Gastrocnemius medialis (tissue), 4 donors: ENCODE data around the gene ERICH6B. TPM values are rescaled to one million over a fixed set of nuclear protein-coding genes. Genes with fewer than 3 reads are reported as not detected.
A peak's percentile ranks its signal among the peaks of the same experiment; 100 is the strongest.

ENCODE experiments used
- ATAC-seq, 2 donors: fragments of 150-250 bp; one replicate each; pipeline ENCODE4 v1.9.1; 2016
- DNase-seq, 2 donors: peaks; one replicate each; pipeline ENCODE4 v3.0.0-alpha.2; 2019
- H3K27ac ChIP-seq, 4 donors: fragments of 200-600 bp; sonication (generic); 1 replicate in 1 of 4; 2 replicates in 3 of 4; pipeline ENCODE4 v1.5.1; 2016 to 2018; ENCODE audit warnings: mild to moderate bottlenecking in 2 of 4, moderate library complexity in 1 of 4
- H3K27me3 ChIP-seq, 3 donors: fragments of 200-600 bp; sonication (generic) in 2 of 3; 1 replicate in 1 of 3; 2 replicates in 2 of 3; pipeline versions ENCODE4 v1.5.1 to v1.6.0; 2016 to 2019; ENCODE audit warnings: mild to moderate bottlenecking in 1 of 3, moderate library complexity in 1 of 3
- H3K36me3 ChIP-seq, 2 donors: fragments of 200-600 bp; sonication (generic) in 1 of 2; one replicate each; pipeline ENCODE4 v1.5.1; 2017 to 2018
- H3K4me1 ChIP-seq, 2 donors: fragments of 200-600 bp; sonication (generic) in 1 of 2; one replicate each; pipeline ENCODE4 v1.5.1; 2016 to 2017; ENCODE audit warnings: mild to moderate bottlenecking in 2 of 2
- H3K4me3 ChIP-seq, 4 donors: fragments of 200-600 bp; sonication (generic) in 3 of 4; 1 replicate in 1 of 4; 2 replicates in 3 of 4; pipeline ENCODE4 v1.5.1; 2016 to 2019; ENCODE audit warnings: mild to moderate bottlenecking in 2 of 4
- H3K9me3 ChIP-seq, 3 donors: fragments of 200-600 bp; sonication (generic) in 2 of 3; 1 replicate in 1 of 3; 2 replicates in 2 of 3; pipeline ENCODE4 v1.5.1; 2016 to 2019
- CTCF ChIP-seq, 5 experiments: fragments of 450-650 bp in 3 of 5; fragments of 200-600 bp in 2 of 5; sonication (generic) in 2 of 5; IDR thresholded peaks in 4 of 5; conservative IDR thresholded peaks in 1 of 5; 1 replicate in 4 of 5; 2 replicates in 1 of 5; pipeline ENCODE4 v1.5.1; 2016 to 2019; ENCODE audit warnings: antibody characterized with exemption in 5 of 5, mild to moderate bottlenecking in 3 of 5, moderate library complexity in 3 of 5
- POLR2A ChIP-seq, 2 donors: fragments of 450-650 bp; IDR thresholded peaks; one replicate each; pipeline ENCODE4 v1.6.1; 2017; ENCODE audit warnings: antibody characterized with exemption in 2 of 2, mild to moderate bottlenecking in 2 of 2, moderate library complexity in 2 of 2
- in situ Hi-C, 4 donors: fragments of 200-750 bp; cut with MboI; loops; one replicate each; pipeline versions ENCODE4 v1.15.0 to v1.8.0; 2017; ENCODE audit warnings: low sequenced_read_pairs in 4 of 4
- intact Hi-C: fragments of 100-400 bp; cut with DNase I; formaldehyde crosslinking; loops from one replicate; pipeline ENCODE4 v1.15.1; 2023; ENCODE audit warnings: low total_unique reads
- total RNA-seq, 4 donors: library from RNA; depleted of rRNA; stranded (reverse); fragments of >200 nt; gene quantifications; one replicate each; pipeline versions ENCODE4 v1.1.0 to v1.2.3, GENCODE V29; 2016

The ERICH6B gene
- total RNA-seq, 4 donors from 2014 or later: not detected

- no peaks in the 10 kb centered on the region for H3K27me3 ChIP-seq
- in situ Hi-C loops (loop anchor here in 2 of 4 donors (25.0 kb wide), 3 partner anchors 481 to 644 kb away; no protein-coding TSS in a partner anchor), intact Hi-C loops (no loop called here)
- DNase-seq (no peak), ATAC-seq (no peak)
- H3K4me3 ChIP-seq: no peak overlapping the region
- peaks cover 0 to 60% of the 10 kb centered on the region in 2 donors for H3K36me3 ChIP-seq
- no peaks in the 10 kb centered on the region for H3K9me3 ChIP-seq
- H3K27ac ChIP-seq: no peak overlapping the region
- no peaks in the 10 kb centered on the region for H3K4me1 ChIP-seq
- no peak for TF ChIP-seq POLR2A (IDR thresholded peaks at IDR 0.05)
- TF ChIP-seq CTCF (IDR thresholded peaks at IDR 0.05 in 4 of 5, conservative IDR thresholded peaks at IDR 0.05 in 1 of 5): no peak
Observed at GRCh38 chr13:45518525-45519245, 96.9 kb downstream of the ERICH6B start.

- intact Hi-C loops (no loop called here), in situ Hi-C loops (loop anchor here in 2 of 4 donors (25.0 kb wide), 3 partner anchors 479 to 646 kb away; no protein-coding TSS in a partner anchor)
- TF ChIP-seq CTCF (IDR thresholded peaks at IDR 0.05 in 4 of 5, conservative IDR thresholded peaks at IDR 0.05 in 1 of 5) (no peak), POLR2A (IDR thresholded peaks at IDR 0.05) (no peak)
- H3K4me3 ChIP-seq: no peak overlapping the region
- no peak overlapping the region for H3K27ac ChIP-seq
- no peak for DNase-seq
- H3K9me3 ChIP-seq: no peaks in the 10 kb centered on the region
- no peaks in the 10 kb centered on the region for H3K4me1 ChIP-seq
- no peak for ATAC-seq
- no peaks in the 10 kb centered on the region for H3K27me3 ChIP-seq
- H3K36me3 ChIP-seq: peaks cover 0 to 71% of the 10 kb centered on the region in 2 donors
Observed at GRCh38 chr13:45516757-45517156, 98.8 kb downstream of the ERICH6B start.

- ATAC-seq (no peak), DNase-seq (no peak)
- H3K27me3 ChIP-seq: no peaks in the 10 kb centered on the region
- no peak overlapping the region for H3K27ac ChIP-seq
- intact Hi-C loops: loop anchor here (5.0 kb wide), 1 partner anchor 650 kb away; no protein-coding TSS in a partner anchor
- peaks cover 0 to 55% of the 10 kb centered on the region in 2 donors for H3K36me3 ChIP-seq
- in situ Hi-C loops: loop anchor here in 2 of 4 donors (25.0 kb wide), 3 partner anchors 475 to 650 kb away; no protein-coding TSS in a partner anchor
- no peaks in the 10 kb centered on the region for H3K9me3 ChIP-seq
- H3K4me1 ChIP-seq: no peaks in the 10 kb centered on the region
- TF ChIP-seq POLR2A (IDR thresholded peaks at IDR 0.05) (no peak), CTCF (IDR thresholded peaks at IDR 0.05 in 4 of 5, conservative IDR thresholded peaks at IDR 0.05 in 1 of 5) (no peak)
- no peak overlapping the region for H3K4me3 ChIP-seq
Observed at GRCh38 chr13:45512098-45512496, 103.4 kb downstream of the ERICH6B start.

- in situ Hi-C loops: loop anchor here in 2 of 4 donors (25.0 kb wide), 3 partner anchors 474 to 651 kb away; no protein-coding TSS in a partner anchor
- DNase-seq (no peak), ATAC-seq (peak; percentile 70 to 76)
- intact Hi-C loops: loop anchor here (5.0 kb wide), 1 partner anchor 651 kb away; no protein-coding TSS in a partner anchor
- Histone ChIP-seq H3K27me3 (no peaks in the 10 kb centered on the region), H3K4me1 (no peaks in the 10 kb centered on the region), H3K9me3 (no peaks in the 10 kb centered on the region), H3K4me3 (no peak overlapping the region), H3K36me3 (peaks cover 0 to 53% of the 10 kb centered on the region in 2 donors), H3K27ac (no peak overlapping the region)
- TF ChIP-seq POLR2A (IDR thresholded peaks at IDR 0.05) (no peak), CTCF (IDR thresholded peaks at IDR 0.05 in 4 of 5, conservative IDR thresholded peaks at IDR 0.05 in 1 of 5) (peak; percentile 67 to 85 (median 78))
Observed at GRCh38 chr13:45511310-45512097, 104.0 kb downstream of the ERICH6B start.
